Measurements from ENCODE around the gene RUNDC1.

DNA sequence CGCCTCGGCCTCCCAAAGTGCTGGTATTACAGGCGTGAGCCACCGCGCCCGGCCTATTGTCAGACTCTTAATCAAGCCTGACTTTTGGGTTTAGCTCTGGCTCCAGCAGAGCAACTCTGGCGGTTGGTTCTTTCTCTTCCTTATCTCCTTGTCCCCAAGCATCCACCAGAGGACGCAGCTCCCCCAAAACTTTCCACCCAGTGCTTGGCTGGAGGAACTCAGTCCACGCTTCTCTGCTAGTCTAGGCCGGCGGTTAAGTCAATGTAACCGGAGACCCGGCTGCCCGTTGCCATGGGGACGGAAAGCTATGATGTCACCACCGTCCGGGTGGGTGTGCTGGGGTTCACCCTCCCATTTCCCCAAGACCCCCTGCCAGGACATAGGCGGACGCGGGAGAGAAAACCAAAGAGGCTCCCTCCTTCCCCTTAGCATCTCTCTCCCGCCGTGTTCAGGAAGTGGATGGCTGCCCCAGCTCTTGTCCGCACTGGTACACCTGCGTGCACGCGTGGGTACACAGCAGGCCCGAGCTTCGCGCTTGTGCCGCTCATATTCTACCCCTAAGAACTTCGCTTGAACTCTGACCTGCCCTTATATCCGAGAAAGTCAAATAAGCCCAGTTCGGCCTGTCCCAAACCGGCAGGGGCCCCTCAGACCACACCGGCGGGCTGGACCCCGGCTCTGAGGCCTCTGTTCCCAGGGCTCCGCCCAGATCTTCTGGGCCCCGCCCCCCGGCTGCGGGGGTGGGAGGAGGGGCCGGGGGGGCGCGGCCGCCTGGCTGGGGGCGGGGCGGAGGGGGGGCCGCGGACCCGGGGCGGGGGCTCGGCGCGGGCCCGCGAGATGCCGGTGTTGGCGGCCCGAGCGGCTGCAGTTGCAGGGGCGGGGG lies 44.3 kb downstream of the RUNDC1 start, which contains the start of gene RND2:
- no peak for TF ChIP-seq ZNF274 (IDR thresholded peaks at IDR 0.05; ENCODE audit: low read depth, low read length)
- no peak for TF ChIP-seq YY1 (IDR thresholded peaks at IDR 0.05; ENCODE audit: insufficient read depth, insufficient read length)

All from NT2/D1 (cell line).